OCI-LY7 (cell line): ENCODE measurements around the gene MAGOH.

ENCODE experiments used
- CTCF ChIP-seq: fragments of 200-600 bp; sonication (generic); conservative IDR thresholded peaks from 2 replicates; pipeline ENCODE4 v1.5.1; 2014; ENCODE audit warnings: mild to moderate bottlenecking, antibody characterized with exemption, low read length, moderate library complexity, mixed read lengths
- EZH2phosphoT487 ChIP-seq: fragments of 200-600 bp; sonication (generic); IDR thresholded peaks from 2 replicates; pipeline ENCODE4 v1.6.1; 2018; ENCODE audit warnings: low read depth, borderline replicate concordance, mild to moderate bottlenecking, mixed run types, antibody characterized with exemption, low read length, moderate library complexity, mixed read lengths

- peak; percentile 56; the same call in 1 of the 2 replicates for TF ChIP-seq CTCF
- no peak for TF ChIP-seq EZH2phosphoT487
Measured at GRCh38 chr1:53266038-53266437, 27.7 kb upstream of the MAGOH start.
